ENCODE data around the gene BRD7.

BRD7 gene

GRCh38 chr16:50303041-50303604, 65.7 kb downstream of the BRD7 start:
- no peak for DNase-seq (ENCODE audit: low read depth)

GRCh38 chr16:50302472-50303005, 66.2 kb downstream of the BRD7 start:
- no peak for DNase-seq (ENCODE audit: low read depth)

- DNase-seq (ENCODE audit: low read depth), result peak; percentile 87
These were observed 66.9 kb downstream of the BRD7 start for GRCh38 chr16:50301626-50302471.

GRCh38 chr16:50300942-50301625, 67.7 kb downstream of the BRD7 start:
- DNase-seq (ENCODE audit: low read depth), result no peak

- DNase-seq (ENCODE audit: low read depth), result no peak
These were observed 69.2 kb downstream of the BRD7 start for GRCh38 chr16:50299508-50300105.

GRCh38 chr16:50298591-50299507, 69.9 kb downstream of the BRD7 start:
- DNase-seq (ENCODE audit: low read depth), result no peak

- no peak for DNase-seq (ENCODE audit: low read depth)
These were observed 70.7 kb downstream of the BRD7 start for GRCh38 chr16:50298075-50298460.

- no peak for DNase-seq (ENCODE audit: low read depth)
These were observed 71.3 kb downstream of the BRD7 start for GRCh38 chr16:50297301-50298074.

GRCh38 chr16:50296807-50297206, 72.0 kb downstream of the BRD7 start:
- no peak for DNase-seq (ENCODE audit: low read depth)

- no peak for DNase-seq (ENCODE audit: low read depth)
These were observed 73.2 kb downstream of the BRD7 start for GRCh38 chr16:50295541-50296132.

- DNase-seq (ENCODE audit: low read depth), result no peak
These were observed 73.8 kb downstream of the BRD7 start for GRCh38 chr16:50294955-50295354.

- DNase-seq (ENCODE audit: low read depth), result no peak
These were observed 74.6 kb downstream of the BRD7 start for GRCh38 chr16:50293994-50294855.

- DNase-seq (ENCODE audit: low read depth), result no peak
These were observed 75.6 kb downstream of the BRD7 start for GRCh38 chr16:50293041-50293783.

- DNase-seq (ENCODE audit: low read depth), result no peak
These were observed 76.2 kb downstream of the BRD7 start for GRCh38 chr16:50292566-50292948.

- DNase-seq (ENCODE audit: low read depth), result no peak
These were observed 76.8 kb downstream of the BRD7 start for GRCh38 chr16:50291719-50292565.

- DNase-seq (ENCODE audit: low read depth), result no peak
These were observed 77.9 kb downstream of the BRD7 start for GRCh38 chr16:50290856-50291255.

- DNase-seq (ENCODE audit: low read depth), result no peak
These were observed 78.6 kb downstream of the BRD7 start for GRCh38 chr16:50289950-50290764.
